Measurements from ENCODE around the gene ADIPOR2.

Gene ADIPOR2

DNA sequence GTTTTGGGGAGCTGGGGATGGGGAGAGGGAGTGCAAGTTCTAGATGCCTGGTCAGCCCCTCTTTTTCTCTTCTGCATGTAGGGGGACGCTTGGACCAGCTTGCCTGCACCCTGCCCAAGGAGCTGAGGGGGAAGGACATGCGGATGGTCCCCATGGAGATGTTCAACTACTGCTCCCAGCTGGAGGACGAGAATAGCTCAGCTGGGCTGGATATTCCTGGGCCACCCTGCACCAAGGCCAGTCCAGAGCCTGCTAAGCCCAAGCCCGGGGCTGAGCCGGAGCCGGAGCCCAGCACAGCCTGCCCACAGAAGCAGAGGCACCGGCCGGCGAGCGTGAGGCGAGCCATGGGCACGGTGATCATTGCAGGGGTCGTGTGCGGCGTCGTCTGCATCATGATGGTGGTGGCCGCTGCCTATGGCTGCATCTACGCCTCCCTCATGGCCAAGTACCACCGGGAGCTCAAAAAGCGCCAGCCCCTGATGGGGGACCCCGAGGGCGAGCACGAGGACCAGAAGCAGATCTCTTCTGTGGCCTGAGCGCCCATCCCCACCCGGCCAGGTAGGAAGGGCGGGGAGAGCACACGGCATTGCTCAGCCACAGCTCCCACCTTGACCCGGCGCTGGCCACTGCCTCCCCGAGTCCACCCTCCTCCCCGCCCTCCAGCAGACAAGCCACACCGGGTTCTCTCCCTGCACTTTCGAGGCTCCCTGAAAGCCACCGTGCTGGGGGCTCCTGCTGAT lies 143.5 kb downstream of the ADIPOR2 start:
- no peak for DNase-seq

DNA sequence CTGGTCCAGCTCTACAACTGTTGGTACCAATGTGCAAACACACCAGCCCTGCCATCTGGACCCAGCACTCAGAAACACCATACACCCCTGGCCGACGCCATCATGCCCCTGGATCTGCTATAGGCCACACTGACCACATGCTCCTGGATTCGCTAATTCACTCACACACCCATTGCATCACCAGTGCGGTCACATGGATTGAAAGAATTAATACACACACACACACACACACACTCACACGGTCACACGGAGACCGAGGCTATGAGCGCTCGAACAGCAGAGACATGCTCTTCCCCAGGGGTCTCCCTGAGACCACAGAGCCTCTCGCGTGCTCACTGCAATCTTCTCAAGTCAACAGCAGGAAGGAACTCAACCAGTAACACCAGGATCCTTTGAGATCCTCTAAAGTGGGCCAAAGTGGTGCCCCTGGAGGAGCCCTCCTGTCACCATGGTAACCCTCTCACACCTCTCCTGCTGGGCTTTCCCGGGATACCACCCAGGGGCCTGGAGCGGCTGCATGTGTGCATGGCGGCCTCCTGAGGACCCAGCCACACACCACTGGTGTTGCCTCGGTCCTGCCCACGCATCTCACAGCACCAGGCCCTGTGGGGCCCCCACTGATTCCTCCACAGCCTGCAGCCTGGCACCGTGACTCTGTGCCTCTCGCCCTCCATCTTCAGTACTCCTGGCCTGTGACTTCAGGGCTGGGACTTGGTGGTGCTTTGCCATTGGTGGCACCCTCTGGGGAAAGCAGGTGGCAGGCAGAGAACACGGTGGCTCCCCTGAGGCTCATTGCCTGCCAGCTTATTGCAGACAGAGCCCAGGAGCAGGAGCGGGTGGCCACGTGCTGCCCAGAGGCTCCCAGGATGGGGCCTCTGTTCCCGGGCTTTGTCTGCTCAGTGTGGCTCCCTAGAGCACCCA lies 144.6 kb downstream of the ADIPOR2 start:
- DNase-seq, result no peak

DNA sequence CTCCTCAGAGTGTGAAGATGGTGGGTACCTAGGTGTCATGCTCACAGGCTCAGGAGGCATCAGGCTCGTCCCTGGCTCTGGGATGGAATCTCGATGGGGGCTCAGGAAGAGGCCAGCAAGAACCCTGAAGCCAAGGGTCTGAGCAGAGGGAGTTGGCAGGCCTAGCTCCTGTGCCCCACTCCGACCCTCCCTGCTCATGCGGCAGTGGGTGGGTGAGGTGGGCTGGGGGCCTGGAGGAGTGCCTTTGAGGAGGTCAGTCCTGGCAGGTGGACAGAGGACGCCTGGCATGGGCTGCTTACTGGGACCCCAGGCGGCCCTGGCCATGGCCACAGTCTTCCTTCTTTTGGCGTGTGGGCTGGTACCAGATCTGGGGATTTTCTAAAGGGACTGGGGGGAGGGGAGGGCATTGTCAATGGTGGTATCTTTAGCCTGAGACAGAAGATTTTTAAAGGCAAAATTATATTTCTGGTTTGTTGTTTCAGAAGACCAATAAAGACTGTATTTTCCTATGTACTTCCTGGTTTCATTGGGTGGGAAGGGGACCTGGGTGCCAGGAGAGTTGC lies 145.5 kb downstream of the ADIPOR2 start:
- no peak for DNase-seq

DNA sequence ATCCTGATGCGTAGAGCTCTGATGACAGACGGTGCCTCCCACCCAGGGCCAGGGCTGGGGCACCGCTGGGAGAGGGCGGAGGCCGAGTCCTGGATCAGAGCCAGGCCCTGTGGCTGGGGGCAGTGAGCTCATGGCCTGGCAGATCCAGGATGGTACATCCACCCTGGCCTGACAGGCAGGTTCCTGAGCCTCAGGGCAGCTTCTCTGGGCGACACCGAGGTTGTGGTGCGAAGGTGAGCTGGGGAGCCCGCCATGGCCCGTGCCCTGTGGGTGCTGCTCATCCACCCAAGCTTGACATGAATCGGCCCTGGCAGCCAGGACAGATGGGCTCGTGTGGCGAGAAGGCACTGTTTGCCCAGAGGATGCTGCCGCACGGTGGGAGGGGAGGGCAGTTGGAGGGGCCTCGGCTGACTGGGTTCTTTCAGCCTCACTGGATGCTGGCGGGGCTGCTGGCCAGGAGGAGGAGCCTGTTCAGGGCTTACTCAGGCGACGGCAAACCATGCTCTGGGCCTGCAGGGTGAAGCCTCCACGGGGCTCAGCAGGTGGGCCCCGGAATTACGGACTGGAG lies 146.1 kb downstream of the ADIPOR2 start:
- no peak for DNase-seq

DNA sequence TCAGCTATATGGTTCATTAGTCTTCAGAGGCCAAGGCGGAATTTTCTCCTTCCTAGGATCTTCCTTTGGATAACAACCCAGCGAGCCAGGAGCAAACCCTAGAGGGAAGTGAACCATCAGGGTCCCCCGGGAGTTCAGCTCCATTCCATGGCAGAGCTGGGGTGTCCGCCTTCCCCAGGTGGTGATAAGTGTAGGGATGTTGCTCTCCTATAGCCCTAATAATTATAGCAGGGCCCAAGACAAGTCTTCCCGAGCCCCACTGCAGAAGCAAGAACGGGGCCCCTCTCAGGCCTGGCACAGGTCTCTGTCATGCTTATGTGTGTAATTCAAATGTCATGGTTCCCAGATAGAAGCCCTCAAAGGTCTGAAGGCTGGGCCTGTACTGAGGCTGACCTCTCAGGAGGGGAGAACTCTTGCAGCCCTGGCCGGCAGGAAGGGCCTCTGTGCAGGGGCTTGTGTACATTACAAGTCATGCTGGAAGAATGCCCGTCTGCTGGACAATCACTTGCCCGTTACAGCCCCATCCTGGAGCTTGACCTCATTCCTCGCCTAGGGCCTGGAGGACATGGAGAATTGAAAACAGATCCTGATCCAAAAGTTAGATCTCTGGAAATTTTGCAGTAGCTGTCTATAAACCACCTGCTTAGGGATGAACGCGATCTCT lies 146.8 kb downstream of the ADIPOR2 start:
- no peak for DNase-seq
